T-cell (primary cell): Measurements from ENCODE around the gene DAPK3. TPM values are rescaled to one million over a fixed set of nuclear protein-coding genes. Genes with fewer than 3 reads are reported as not detected.
"Not testable (repeated sequence)": the region's sequence is repeated elsewhere in the genome, so short reads cannot be mapped to it uniquely, and the experiment has no call there.

Experiments used
- ATAC-seq, 4 experiments: fragments of 200-7000 bp in 3 of 4; fragments of 150-1000 bp in 1 of 4; cut with Tn5 transposase; replicated peaks in 1 of 4; 1 replicate in 3 of 4; 2 replicates in 1 of 4; pipeline ENCODE4 v1.10.0; 2021; ENCODE audit warnings: moderate library complexity in 3 of 4, mild to moderate bottlenecking in 2 of 4, moderate number of reproducible peaks in 1 of 4
- CTCF ChIA-PET, 2 donors: fragments of 300-600 bp; sonication (Branson Sonifier 250); formaldehyde crosslinking; loops; one replicate each; lab custom pipeline; 2022; ENCODE audit warnings: antibody characterized with exemption in 2 of 2; lab: Charles Lee
- POLR2A ChIA-PET, 2 donors: fragments of 300-600 bp; sonication (Branson Sonifier 250); formaldehyde crosslinking; loops; one replicate each; lab custom pipeline; 2022; ENCODE audit warnings: antibody characterized with exemption in 2 of 2; lab: Charles Lee
- DNase-seq, 35 experiments: peaks; one replicate each; pipeline versions ENCODE4 v3.0.0 to v3.0.0-alpha.2; 2013 to 2023
- H3K27ac ChIP-seq: one replicate; pipeline ENCODE4 v1.5.1; 2013; ENCODE audit warnings: low read length
- H3K27me3 ChIP-seq, 2 experiments: replicated peaks in 1 of 2; 1 replicate in 1 of 2; 2 replicates in 1 of 2; pipeline versions ENCODE4 v1.6.1 to v1.7.0; 2013; ENCODE audit warnings: low read length in 1 of 2, mixed read lengths in 1 of 2; ENCODE audit not compliant: control insufficient read depth in 2 of 2, insufficient read depth in 2 of 2; ENCODE audit errors: extremely low read depth in 1 of 2
- H3K36me3 ChIP-seq, 2 donors: 1 replicate in 1 of 2; 2 replicates in 1 of 2; pipeline versions ENCODE4 v1.6.1 to v1.7.0; 2013; ENCODE audit warnings: low read length in 1 of 2; ENCODE audit not compliant: control insufficient read depth in 2 of 2, insufficient read depth in 1 of 2; ENCODE audit errors: extremely low read depth in 1 of 2
- H3K4me1 ChIP-seq, 2 experiments: 1 replicate in 1 of 2; 2 replicates in 1 of 2; pipeline versions ENCODE4 v1.6.1 to v1.7.0; 2013; ENCODE audit warnings: low read length in 2 of 2, mixed read lengths in 1 of 2; ENCODE audit not compliant: insufficient read depth in 2 of 2, control insufficient read depth in 1 of 2; ENCODE audit errors: extremely low read depth in 1 of 2
- H3K4me3 ChIP-seq, 2 donors: 1 replicate in 1 of 2; 2 replicates in 1 of 2; pipeline versions ENCODE4 v1.5.1 to v1.7.0; 2013; ENCODE audit warnings: mild to moderate bottlenecking in 2 of 2, low read length in 1 of 2, moderate library complexity in 1 of 2; ENCODE audit not compliant: control insufficient read depth in 1 of 2; ENCODE audit errors: extremely low read depth in 1 of 2
- H3K9me3 ChIP-seq: 2 replicates; pipeline ENCODE4 v1.7.0; 2013
- H3K27ac Mint-ChIP-seq, 2 donors: one replicate each; pipeline ENCODE4 v1.8.0; 2020 to 2021; ENCODE audit warnings: mild to moderate bottlenecking in 2 of 2, mixed read lengths in 2 of 2
- H3K27me3 Mint-ChIP-seq, 2 donors: one replicate each; pipeline ENCODE4 v1.8.0; 2021 to 2022; ENCODE audit warnings: mixed read lengths in 2 of 2
- H3K36me3 Mint-ChIP-seq: one replicate; pipeline ENCODE4 v1.8.0; 2021; ENCODE audit warnings: mixed read lengths
- H3K4me1 Mint-ChIP-seq, 3 donors: one replicate each; pipeline ENCODE4 v1.8.0; 2020 to 2022; ENCODE audit warnings: mixed read lengths in 3 of 3, mild to moderate bottlenecking in 1 of 3
- H3K4me3 Mint-ChIP-seq, 3 donors: one replicate each; pipeline ENCODE4 v1.8.0; 2020 to 2022; ENCODE audit warnings: mild to moderate bottlenecking in 3 of 3, mixed read lengths in 3 of 3, moderate library complexity in 3 of 3
- H3K9me3 Mint-ChIP-seq, 3 donors: one replicate each; pipeline ENCODE4 v1.8.0; 2020 to 2022; ENCODE audit warnings: mixed read lengths in 3 of 3
- WGBS: methylation state at CpG from one replicate; pipeline ENCODE4 v1.1.5; 2013; ENCODE audit warnings: missing lambda C conversion rate; ENCODE audit not compliant: insufficient coverage; 5-methylcytosine and 5-hydroxymethylcytosine counted together
- total RNA-seq, 35 experiments: library from RNA in 6 of 35; stranded (reverse) in 6 of 35; fragments of 120-200 nt in 1 of 35; gene quantifications; one replicate each; pipeline versions ENCODE4 v1.2.1 to v1.2.4 and lab custom pipeline; 2013 to 2026

Gene DAPK3
- total RNA-seq, 5 donors from 2014 or later (not counting 1 experiment from before 2014, with no cell fraction given) = 30.3 to 51.2 (median 44.9) TPM

- H3K9me3 Mint-ChIP-seq, H3K27me3 Mint-ChIP-seq, H3K36me3 Mint-ChIP-seq, ATAC-seq, H3K27ac ChIP-seq, POLR2A ChIA-PET, H3K36me3 ChIP-seq, CTCF ChIA-PET, DNase-seq, H3K4me1 Mint-ChIP-seq, H3K4me3 ChIP-seq, H3K9me3 ChIP-seq, H3K4me3 Mint-ChIP-seq, H3K27ac Mint-ChIP-seq: not testable (repeated sequence)
- Histone ChIP-seq H3K27me3 (peaks cover 0 to 32% of the 10 kb centered on the region in 2 experiments), H3K4me1 (peaks cover 2 to 20% of the 10 kb centered on the region in 2 experiments)
- 88% methylated on average over 9 of the region's 9 CpGs for WGBS
Measured at GRCh38 chr19:3952755-3953276, 18.1 kb downstream of the DAPK3 start.

GRCh38 chr19:3950871-3951861, 19.7 kb downstream of the DAPK3 start:
- Mint-ChIP-seq H3K9me3 (no peaks in the 10 kb centered on the region), H3K27me3 (peaks cover 0 to 9% of the 10 kb centered on the region in 2 donors), H3K36me3 (no peaks in the 10 kb centered on the region), H3K4me3 (peak overlapping the region; percentile 34 to 81 (median 70)), H3K4me1 (peaks cover 5 to 10% (median 9%) of the 10 kb centered on the region in 3 donors), H3K27ac (peak overlapping the region in 1 of 2 donors; percentile 90)
- no peaks in the 10 kb centered on the region for H3K9me3 ChIP-seq
- H3K4me3 ChIP-seq = peak overlapping the region; percentile 9 to 58
- ATAC-seq = peak in 3 of 4 experiments; percentile 32 to 64 (median 42)
- no peaks in the 10 kb centered on the region for H3K36me3 ChIP-seq
- peak in 3 of 35 experiments; percentile 3 to 20 (median 10) for DNase-seq
- H3K27ac ChIP-seq = no peak overlapping the region
- peaks cover 0 to 38% of the 10 kb centered on the region in 2 experiments for H3K27me3 ChIP-seq
- CTCF ChIA-PET = no interaction called here
- H3K4me1 ChIP-seq = peaks cover 2 to 20% of the 10 kb centered on the region in 2 experiments
- POLR2A ChIA-PET = interaction anchor here in 1 of 2 donors (0.6 kb wide), 1 partner anchor 50 kb away, joined by 7 read pairs; no protein-coding TSS in a partner anchor
- 36% methylated on average over 33 of the region's 41 CpGs for WGBS

GRCh38 chr19:3949997-3950859, 20.7 kb downstream of the DAPK3 start:
- Histone ChIP-seq H3K9me3 (no peaks in the 10 kb centered on the region), H3K4me1 (peaks cover 2 to 20% of the 10 kb centered on the region in 2 experiments), H3K36me3 (no peaks in the 10 kb centered on the region), H3K4me3 (peak overlapping the region; percentile 9 to 25), H3K27ac (no peak overlapping the region), H3K27me3 (peaks cover 0 to 38% of the 10 kb centered on the region in 2 experiments)
- 35% methylated on average over 12 of the region's 20 CpGs for WGBS
- peaks cover 0 to 9% of the 10 kb centered on the region in 2 donors for H3K27me3 Mint-ChIP-seq
- peak in 1 of 4 experiments; percentile 30 for ATAC-seq
- peaks cover 5 to 10% (median 9%) of the 10 kb centered on the region in 3 donors for H3K4me1 Mint-ChIP-seq
- no peaks in the 10 kb centered on the region for H3K9me3 Mint-ChIP-seq
- DNase-seq = no peak
- H3K4me3 Mint-ChIP-seq = peak overlapping the region in 2 of 3 donors; percentile 44 to 70
- POLR2A ChIA-PET = interaction anchor here in 1 of 2 donors (0.6 kb wide), 1 partner anchor 51 kb away, joined by 7 read pairs; no protein-coding TSS in a partner anchor
- H3K27ac Mint-ChIP-seq = peak overlapping the region in 1 of 2 donors; percentile 16
- no peaks in the 10 kb centered on the region for H3K36me3 Mint-ChIP-seq
- CTCF ChIA-PET = no interaction called here

- Mint-ChIP-seq H3K36me3 (no peaks in the 10 kb centered on the region), H3K9me3 (no peaks in the 10 kb centered on the region), H3K4me1 (peaks cover 5 to 10% (median 9%) of the 10 kb centered on the region in 3 donors), H3K4me3 (no peak overlapping the region), H3K27me3 (peaks cover 0 to 9% of the 10 kb centered on the region in 2 donors), H3K27ac (no peak overlapping the region)
- Histone ChIP-seq H3K27ac (no peak overlapping the region), H3K36me3 (no peaks in the 10 kb centered on the region), H3K27me3 (peaks cover 0 to 38% of the 10 kb centered on the region in 2 experiments), H3K9me3 (no peaks in the 10 kb centered on the region), H3K4me1 (peaks cover 2 to 20% of the 10 kb centered on the region in 2 experiments), H3K4me3 (no peak overlapping the region)
- CTCF ChIA-PET = no interaction called here
- 90% methylated on average over 11 of the region's 11 CpGs for WGBS
- POLR2A ChIA-PET = no interaction called here
- DNase-seq (no peak), ATAC-seq (no peak)
Measured at GRCh38 chr19:3949294-3949693, 21.6 kb downstream of the DAPK3 start.

- POLR2A ChIA-PET = not testable (repeated sequence)
- WGBS = 93% methylated on average over 12 of the region's 15 CpGs
Measured at GRCh38 chr19:3947316-3947933, 23.5 kb downstream of the DAPK3 start.

More at GRCh38 chr19:3947316-3947933, 23.5 kb downstream of the DAPK3 start:
- not testable (repeated sequence) for ATAC-seq, H3K9me3 ChIP-seq, H3K9me3 Mint-ChIP-seq, DNase-seq, H3K4me3 ChIP-seq, H3K27ac Mint-ChIP-seq, H3K27me3 Mint-ChIP-seq, H3K36me3 ChIP-seq, H3K4me3 Mint-ChIP-seq, H3K36me3 Mint-ChIP-seq, H3K27ac ChIP-seq
- Histone ChIP-seq H3K27me3 (peaks cover 0 to 36% of the 10 kb centered on the region in 2 experiments), H3K4me1 (peaks cover 2 to 20% of the 10 kb centered on the region in 2 experiments)
- H3K4me1 Mint-ChIP-seq = peaks cover 5 to 12% (median 9%) of the 10 kb centered on the region in 3 donors
- CTCF ChIA-PET = interaction anchor here in 1 of 2 donors (0.6 kb wide), 1 partner anchor 373 kb away, joined by 3 read pairs; no protein-coding TSS in a partner anchor
